SU-DHL-6 (cell line): ENCODE measurements around the gene GGT6.

Source experiments
- CTCF ChIP-seq: fragments of 200-600 bp; sonication (generic); IDR thresholded peaks from one replicate; pipeline ENCODE4 v1.5.1; 2017; ENCODE audit warnings: antibody characterized with exemption, mild to moderate bottlenecking, low read length, moderate library complexity; ENCODE audit not compliant: insufficient read depth, poor library complexity, severe bottlenecking
- EZH2phosphoT487 ChIP-seq: fragments of 200-600 bp; sonication (generic), shearing (Covaris generic); conservative IDR thresholded peaks from 2 replicates; pipeline ENCODE4 v1.6.1; 2018; ENCODE audit warnings: mild to moderate bottlenecking, antibody characterized with exemption, low read length, moderate library complexity, mixed read lengths

- TF ChIP-seq CTCF (no peak), EZH2phosphoT487 (no peak)
These were observed 47.9 kb downstream of the GGT6 start for GRCh38 chr17:4512156-4513112.
